Measurements from ENCODE around the gene ATL1.

DNA sequence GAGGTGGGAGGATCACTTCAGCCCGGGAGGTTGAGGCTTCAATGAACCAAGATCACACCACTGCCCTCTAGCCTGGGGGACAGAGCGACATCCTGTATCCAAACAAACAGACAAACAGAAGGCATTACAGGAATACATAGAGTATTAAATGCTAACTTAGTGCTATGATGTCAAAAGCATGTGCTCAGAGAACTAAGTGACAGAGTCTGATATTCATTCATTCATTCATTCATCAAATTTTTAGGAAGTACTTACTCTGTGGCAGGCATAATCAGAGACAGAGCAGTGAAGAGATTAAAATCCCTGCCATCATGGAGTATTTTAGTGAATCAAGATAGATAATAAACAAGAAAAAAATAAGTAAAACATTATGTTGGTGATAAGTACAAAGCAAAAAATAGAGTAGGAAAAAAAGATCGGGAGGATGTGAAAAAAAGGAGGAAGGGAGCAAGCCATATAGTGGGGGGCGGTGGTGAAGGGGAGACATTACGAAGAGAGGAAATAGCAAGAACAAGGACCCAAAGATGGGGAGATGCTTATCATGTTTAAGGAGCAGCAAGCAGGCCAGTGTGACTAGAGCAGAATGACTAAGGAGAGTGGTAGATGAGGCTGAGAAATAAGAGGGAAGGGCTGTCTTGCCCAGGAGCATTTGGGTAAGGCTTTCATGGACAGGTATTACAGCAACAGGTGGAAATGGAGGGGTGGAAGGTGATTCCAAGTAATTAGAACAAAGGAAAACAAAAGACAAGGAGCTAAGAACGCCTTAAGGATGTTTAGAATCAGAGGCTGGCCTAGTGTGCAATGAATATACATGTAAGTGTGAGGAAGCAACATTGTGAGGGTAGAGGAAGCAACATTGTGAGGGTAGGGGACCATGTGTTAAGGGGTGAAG is 30.4 kb upstream of the ATL1 start:
- TF ChIP-seq, protein P1, sequence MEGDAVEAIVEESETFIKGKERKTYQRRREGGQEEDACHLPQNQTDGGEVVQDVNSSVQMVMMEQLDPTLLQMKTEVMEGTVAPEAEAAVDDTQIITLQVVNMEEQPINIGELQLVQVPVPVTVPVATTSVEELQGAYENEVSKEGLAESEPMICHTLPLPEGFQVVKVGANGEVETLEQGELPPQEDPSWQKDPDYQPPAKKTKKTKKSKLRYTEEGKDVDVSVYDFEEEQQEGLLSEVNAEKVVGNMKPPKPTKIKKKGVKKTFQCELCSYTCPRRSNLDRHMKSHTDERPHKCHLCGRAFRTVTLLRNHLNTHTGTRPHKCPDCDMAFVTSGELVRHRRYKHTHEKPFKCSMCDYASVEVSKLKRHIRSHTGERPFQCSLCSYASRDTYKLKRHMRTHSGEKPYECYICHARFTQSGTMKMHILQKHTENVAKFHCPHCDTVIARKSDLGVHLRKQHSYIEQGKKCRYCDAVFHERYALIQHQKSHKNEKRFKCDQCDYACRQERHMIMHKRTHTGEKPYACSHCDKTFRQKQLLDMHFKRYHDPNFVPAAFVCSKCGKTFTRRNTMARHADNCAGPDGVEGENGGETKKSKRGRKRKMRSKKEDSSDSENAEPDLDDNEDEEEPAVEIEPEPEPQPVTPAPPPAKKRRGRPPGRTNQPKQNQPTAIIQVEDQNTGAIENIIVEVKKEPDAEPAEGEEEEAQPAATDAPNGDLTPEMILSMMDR (IDR thresholded peaks at IDR 0.05): no peak
- TF ChIP-seq POLR2A (IDR thresholded peaks at IDR 0.05): no peak
